GM19035 (cell line): Measurements from ENCODE around the gene CAMK2G.

Experiments used
- ATAC-seq: cut with Tn5 transposase; IDR thresholded peaks from one replicate; pipeline ENCODE4 v1.9.1; 2021; ENCODE audit not compliant: unreplicated experiment

Gene CAMK2G

GRCh38 chr10:73865459-73866442, 8.6 kb downstream of the CAMK2G start:
- ATAC-seq = peak; percentile 71

GRCh38 chr10:73865107-73865458, 9.3 kb downstream of the CAMK2G start:
- no peak for ATAC-seq

DNA sequence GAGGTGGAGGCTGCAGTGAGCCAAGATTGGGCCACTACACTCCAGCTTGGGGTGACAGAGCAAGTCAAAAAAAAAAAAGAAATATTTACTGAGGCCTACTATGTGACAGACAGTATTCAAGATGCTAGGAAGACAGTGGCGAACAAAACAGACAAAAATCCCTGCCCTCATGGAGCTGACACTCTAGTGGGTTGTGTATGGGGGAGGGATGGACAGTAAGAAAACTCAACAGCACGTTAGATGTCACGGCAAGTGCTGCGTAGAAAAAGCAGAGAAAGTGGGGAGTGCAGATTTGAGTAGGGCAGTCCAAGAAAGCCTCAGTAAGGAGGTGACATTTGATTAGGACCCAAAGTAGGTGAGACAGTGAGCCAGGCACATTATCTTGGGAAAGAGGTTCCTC, 10.1 kb downstream of the CAMK2G start:
- no peak for ATAC-seq

DNA sequence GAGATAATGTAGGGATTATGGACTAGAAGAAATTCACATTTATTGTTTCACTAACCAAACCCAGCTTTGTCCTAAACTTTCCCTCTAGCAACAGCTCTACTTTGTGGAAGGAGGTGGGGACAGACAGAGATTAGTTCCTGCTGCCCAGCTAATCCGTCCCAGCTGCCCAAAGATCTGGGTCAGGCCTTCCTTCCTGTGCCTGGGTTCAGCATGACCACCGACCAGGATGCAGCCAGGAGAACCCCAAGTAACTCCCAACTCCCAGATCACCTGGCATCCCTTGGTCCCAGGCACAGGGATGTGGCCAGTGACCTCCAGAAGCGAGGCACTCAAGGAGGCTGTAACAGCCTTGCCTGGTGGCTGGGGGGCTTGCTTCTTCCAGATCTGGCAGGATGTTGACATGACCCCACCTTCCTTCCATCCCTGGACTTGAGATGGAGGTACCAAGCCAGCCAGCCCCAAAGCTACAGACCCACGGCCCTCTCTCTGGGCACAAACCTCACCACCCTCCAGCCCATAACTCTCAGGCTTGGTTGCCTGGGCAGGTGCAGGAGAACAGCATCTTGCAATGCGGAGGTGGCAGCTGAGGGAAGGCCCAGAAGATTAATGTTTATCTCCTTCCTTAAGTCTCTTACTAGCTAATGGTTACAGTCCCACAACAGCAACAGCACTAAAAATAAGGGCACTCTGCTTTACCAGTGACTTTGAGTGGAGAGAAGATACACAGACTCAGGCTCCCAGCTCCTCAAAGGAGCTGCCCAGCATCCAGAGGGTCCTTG, 11.1 kb downstream of the CAMK2G start:
- ATAC-seq = no peak

DNA sequence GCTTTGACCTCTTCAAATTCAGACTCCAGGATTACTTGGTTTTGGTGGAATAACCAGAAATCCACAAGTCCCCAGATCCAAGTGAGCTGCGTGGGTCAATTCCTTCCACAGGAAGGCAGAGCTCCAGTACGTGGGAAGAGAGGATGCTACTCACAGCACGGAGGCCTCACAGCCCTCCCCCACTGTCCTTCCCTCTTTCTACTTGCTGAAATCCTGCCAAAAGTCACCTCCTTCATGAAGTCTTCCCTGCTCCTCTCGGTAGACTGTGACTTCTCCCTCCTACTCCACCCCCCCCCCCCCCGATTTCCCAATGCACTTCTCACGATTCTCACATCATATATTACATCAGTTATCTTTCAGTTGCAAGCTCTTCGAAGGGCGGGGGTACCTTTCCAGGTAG, 12.3 kb downstream of the CAMK2G start:
- ATAC-seq = no peak

GRCh38 chr10:73859784-73860491, 14.4 kb downstream of the CAMK2G start:
- ATAC-seq = no peak

- no peak for ATAC-seq
These were observed 14.9 kb downstream of the CAMK2G start for GRCh38 chr10:73859428-73859783.

- no peak for ATAC-seq
These were observed 15.5 kb downstream of the CAMK2G start for GRCh38 chr10:73858750-73859427.

DNA sequence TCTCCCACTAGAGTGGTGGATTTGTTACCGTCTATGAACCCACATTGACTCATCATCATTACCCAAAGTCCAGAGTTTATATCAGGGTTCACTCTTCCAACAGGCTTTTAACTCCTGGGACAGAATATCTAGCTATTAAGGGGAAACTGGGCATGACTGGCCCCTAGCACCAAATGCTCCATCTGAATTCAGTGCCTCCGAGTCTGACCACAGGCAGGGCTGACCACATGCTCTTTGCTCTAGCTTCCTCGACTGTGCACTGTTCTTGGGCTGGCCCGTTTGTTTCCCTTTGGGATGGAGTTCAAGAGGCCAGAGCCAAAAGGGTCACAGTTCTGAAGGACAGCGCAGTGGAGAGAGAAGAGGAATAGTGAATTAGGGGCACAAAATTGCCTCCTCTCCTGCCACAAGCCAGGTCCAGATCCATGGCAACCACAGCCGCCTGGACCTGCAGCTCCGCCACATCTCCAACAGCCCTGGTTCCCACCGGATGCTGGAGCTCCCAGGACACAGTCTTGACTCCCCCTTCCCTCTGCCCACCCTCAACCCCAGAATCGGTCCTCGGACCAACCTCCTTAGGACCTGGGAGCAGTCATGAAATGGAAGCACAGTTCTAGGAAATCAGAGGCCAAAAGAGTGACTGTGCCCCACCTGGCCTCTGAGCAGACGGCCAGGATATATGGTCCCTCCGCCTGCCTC, 16.2 kb downstream of the CAMK2G start:
- no peak for ATAC-seq

DNA sequence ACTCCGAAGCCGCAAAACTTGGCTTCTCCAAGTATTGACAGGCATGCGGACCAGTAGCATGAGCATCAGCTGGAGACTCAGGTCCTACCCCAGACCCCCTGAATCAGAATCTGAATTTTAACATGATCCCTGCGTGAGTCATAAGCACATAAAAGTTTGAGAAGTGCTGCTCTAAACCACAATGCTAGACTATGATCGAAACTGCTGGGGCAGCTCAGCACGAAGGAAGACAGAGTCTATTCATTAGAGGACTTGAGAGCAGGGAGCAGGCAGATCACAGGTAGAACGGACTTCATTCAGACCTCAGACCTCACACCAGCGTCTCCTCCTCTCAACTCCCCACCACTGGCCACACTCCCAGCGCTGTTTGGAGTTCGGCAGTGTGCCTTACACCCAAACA, 16.9 kb downstream of the CAMK2G start:
- no peak for ATAC-seq

DNA sequence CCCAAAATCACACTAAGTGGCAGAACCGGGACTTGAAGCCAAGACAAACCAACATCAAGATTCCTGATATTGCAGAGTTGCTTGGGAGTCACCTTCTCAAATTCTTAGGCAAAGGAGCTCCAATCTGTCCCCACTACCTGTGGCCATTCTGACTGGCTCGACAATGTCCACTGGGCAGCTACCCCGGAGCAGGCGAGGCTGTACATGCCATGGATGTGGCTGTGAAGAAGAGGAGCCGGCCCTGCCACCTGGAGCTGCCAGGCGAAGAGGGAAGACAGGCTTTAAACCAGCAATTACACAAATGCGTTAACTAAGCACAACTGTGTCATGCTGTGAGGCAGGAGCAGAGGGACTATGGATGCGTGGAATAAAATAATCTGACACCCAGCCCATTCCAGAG, 18.1 kb downstream of the CAMK2G start:
- ATAC-seq = no peak

GRCh38 chr10:73855413-73855812, 18.9 kb downstream of the CAMK2G start:
- no peak for ATAC-seq

GRCh38 chr10:73854310-73854709, 20.0 kb downstream of the CAMK2G start:
- no peak for ATAC-seq

DNA sequence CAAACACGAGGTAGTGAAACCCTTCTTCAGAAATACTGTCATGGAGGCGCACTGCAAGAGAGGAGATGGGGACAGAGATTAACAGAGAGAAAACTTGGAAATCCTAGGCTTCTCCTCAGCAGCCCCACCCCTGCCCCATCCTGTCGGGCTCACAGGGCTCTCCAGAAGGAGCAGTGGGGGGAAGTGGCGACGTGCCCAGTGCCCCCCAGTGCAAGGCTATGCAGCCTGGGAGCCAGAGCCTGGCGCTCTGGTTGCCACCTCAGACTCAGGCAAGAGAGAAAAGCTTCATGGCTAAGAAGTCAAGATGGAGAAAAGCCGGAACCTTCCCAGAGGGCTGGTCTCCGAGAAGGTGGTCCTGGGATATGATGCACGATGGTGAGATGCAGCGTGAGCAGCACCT, 21.2 kb downstream of the CAMK2G start:
- ATAC-seq = no peak

DNA sequence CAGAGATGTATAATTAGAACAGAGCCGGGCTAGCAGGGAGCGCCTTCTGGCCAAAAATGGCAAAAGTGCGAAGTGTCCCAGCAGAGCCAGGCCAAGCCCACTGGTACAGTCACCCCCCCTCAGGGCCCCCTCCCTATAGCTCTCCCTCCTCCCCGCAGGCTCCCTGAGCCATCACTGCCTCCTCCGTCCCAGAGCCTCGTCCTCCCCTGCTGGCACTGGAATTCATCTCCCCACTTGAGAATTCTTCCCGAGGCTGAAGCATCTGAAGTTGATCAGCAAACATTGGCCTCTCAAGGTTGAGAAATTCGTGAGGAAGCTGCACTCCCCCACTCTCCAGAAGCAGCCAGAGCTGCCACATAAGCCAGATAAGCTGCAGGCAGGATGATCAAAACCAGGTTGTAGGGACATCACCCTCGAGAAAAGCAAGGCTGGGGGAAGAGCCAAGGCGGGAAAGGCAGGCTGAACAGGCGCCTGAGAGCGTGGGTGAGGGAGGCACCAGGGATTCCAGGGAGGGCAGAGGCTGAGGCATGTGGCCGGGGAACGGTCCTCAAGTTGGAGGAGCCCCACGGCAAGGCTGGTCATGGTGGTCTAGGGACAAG, 23.4 kb downstream of the CAMK2G start:
- ATAC-seq = no peak

DNA sequence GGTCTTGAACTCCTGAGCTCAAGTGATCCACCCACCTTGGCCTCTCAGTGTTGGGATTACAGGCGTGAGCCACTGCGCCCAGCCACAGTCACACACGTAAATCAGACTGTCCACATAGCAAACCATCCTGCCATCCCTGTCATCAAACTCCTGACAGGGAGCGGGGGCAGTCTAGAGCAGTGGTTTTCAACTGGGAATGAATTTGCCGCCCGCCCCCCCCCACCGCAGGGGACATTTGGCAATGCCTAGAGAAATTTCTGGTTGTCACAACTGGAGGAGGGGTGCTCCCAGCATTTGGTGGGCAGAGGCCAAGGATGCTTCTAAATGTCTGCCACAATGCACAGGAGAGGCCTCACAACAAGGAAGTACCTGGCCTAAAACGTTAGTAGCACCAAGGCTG, 24.1 kb downstream of the CAMK2G start:
- ATAC-seq = no peak

GRCh38 chr10:73848821-73849489, 25.4 kb downstream of the CAMK2G start:
- ATAC-seq = peak; percentile 94

DNA sequence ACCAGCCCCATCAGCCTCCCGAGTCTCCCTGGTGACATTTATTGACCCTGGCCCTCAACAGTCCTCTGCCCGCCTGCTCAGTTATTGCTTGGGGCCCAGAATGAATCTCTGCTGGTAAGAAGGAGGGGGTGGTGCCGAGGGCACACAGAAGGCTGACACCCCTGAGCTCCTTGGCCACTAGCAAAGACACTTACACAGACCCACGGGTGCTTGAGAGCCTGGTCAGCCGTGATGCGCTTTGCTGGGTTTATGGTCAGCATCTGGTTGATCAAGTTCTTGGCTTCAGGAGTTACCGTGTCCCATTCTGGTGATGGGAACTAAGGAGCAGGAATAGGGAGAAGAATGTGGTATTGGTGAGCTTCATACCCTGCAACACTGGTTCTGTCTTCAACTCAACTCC, 27.3 kb downstream of the CAMK2G start:
- ATAC-seq = no peak

DNA sequence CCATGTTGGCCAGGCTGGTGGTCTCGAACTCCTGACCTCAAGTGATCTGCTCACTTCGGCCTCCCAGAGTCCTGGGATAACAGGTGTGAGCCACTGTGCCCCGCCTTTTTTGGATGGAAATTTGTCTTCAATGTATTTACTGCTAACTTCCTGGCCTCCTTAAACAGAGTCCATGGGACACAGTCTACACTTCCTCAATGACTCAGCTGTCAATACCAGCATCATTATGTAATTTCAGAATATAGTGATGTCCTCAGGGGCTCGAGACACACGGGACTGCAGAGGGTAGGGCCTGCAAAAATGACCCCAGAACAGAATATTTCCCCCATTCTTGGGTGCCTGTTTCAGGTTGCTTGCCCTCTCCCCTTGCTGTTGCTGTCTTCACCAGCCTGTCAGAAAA, 31.1 kb downstream of the CAMK2G start:
- ATAC-seq = no peak

DNA sequence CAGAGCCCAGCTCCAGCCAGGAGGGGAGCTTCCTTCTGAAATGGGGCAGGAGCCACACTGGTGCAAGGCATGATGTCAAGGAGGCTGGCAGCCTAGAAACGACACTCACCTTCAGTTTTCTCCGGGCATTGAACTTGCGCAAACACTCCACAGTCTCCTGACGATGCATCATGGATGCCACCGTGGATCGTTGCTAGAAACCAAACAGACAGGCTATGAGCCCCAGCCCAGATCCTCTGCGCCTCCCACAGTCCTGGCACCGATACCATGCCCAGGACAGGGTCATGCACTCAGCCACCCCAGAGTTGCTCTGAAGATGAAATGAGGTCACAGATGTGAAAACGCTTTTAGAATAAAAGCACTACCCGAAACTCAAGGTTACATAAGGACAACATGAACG, 32.0 kb downstream of the CAMK2G start:
- ATAC-seq = no peak
